ENCODE measurements around the gene IRX3.

The IRX3 gene

GRCh38 chr16:54246454-54246821, 40.1 kb downstream of the IRX3 start:
- in situ Hi-C loops (cut with MboI; ENCODE audit: low sequenced_read_pairs, unreplicated experiment) = no loop called here
- TF ChIP-seq CTCF (IDR thresholded peaks at IDR 0.05; ENCODE audit: borderline replicate concordance, control extremely low read depth, extremely low read depth, insufficient read depth, missing control alignments) = no peak
- no peak for DNase-seq (ENCODE audit: low spot score)

- in situ Hi-C loops (cut with MboI; ENCODE audit: low sequenced_read_pairs, unreplicated experiment) = no loop called here
- no peak for TF ChIP-seq CTCF (IDR thresholded peaks at IDR 0.05; ENCODE audit: borderline replicate concordance, control extremely low read depth, extremely low read depth, insufficient read depth, missing control alignments)
- DNase-seq (ENCODE audit: low spot score) = no peak
These were observed 40.7 kb downstream of the IRX3 start for GRCh38 chr16:54245788-54246453.

- TF ChIP-seq CTCF (IDR thresholded peaks at IDR 0.05; ENCODE audit: borderline replicate concordance, control extremely low read depth, extremely low read depth, insufficient read depth, missing control alignments) = no peak
- DNase-seq (ENCODE audit: low spot score) = no peak
- in situ Hi-C loops (cut with MboI; ENCODE audit: low sequenced_read_pairs, unreplicated experiment) = no loop called here
These were observed 42.3 kb downstream of the IRX3 start for GRCh38 chr16:54244061-54244886.

GRCh38 chr16:54243202-54243601, 43.4 kb downstream of the IRX3 start:
- in situ Hi-C loops (cut with MboI; ENCODE audit: low sequenced_read_pairs, unreplicated experiment) = no loop called here
- DNase-seq (ENCODE audit: low spot score) = no peak
- no peak for TF ChIP-seq CTCF (IDR thresholded peaks at IDR 0.05; ENCODE audit: borderline replicate concordance, control extremely low read depth, extremely low read depth, insufficient read depth, missing control alignments)

- no peak for TF ChIP-seq CTCF (IDR thresholded peaks at IDR 0.05; ENCODE audit: borderline replicate concordance, control extremely low read depth, extremely low read depth, insufficient read depth, missing control alignments)
- DNase-seq (ENCODE audit: low spot score) = no peak
- in situ Hi-C loops (cut with MboI; ENCODE audit: low sequenced_read_pairs, unreplicated experiment) = no loop called here
These were observed 44.4 kb downstream of the IRX3 start for GRCh38 chr16:54242199-54242598.

GRCh38 chr16:54241525-54241924, 45.1 kb downstream of the IRX3 start:
- no peak for DNase-seq (ENCODE audit: low spot score)
- TF ChIP-seq CTCF (IDR thresholded peaks at IDR 0.05; ENCODE audit: borderline replicate concordance, control extremely low read depth, extremely low read depth, insufficient read depth, missing control alignments) = no peak
- in situ Hi-C loops (cut with MboI; ENCODE audit: low sequenced_read_pairs, unreplicated experiment) = no loop called here

All from GM13976 (cell line).